ENCODE measurements around the gene ECSIT.
A peak's percentile ranks its signal among the peaks of the same experiment; 100 is the strongest.

DNA sequence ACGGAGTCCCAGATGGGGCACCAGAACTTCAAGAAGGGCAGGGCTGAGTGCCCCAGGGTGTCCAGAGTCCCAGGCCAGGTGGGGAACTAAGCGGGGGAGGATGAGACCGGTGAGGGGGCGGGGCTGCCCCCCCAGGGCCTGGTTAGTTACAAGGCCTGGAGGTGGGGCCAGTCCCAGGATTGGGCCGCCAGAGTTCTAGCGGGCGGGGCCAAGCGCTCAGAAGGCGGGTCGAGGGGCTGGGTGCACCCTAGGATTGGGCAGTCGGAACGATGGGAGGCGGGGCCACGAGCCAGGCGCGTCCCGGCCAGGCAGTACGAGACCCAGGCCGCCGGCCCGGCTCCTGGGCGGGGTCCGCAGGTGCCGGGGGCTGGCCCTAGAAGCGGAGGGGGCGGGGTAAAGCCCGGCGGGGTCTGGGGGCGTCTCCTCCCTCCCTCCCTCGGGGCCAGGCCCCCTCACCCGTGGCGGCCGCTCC, 23.9 kb downstream of the ECSIT start:
- TF ChIP-seq, protein P1, sequence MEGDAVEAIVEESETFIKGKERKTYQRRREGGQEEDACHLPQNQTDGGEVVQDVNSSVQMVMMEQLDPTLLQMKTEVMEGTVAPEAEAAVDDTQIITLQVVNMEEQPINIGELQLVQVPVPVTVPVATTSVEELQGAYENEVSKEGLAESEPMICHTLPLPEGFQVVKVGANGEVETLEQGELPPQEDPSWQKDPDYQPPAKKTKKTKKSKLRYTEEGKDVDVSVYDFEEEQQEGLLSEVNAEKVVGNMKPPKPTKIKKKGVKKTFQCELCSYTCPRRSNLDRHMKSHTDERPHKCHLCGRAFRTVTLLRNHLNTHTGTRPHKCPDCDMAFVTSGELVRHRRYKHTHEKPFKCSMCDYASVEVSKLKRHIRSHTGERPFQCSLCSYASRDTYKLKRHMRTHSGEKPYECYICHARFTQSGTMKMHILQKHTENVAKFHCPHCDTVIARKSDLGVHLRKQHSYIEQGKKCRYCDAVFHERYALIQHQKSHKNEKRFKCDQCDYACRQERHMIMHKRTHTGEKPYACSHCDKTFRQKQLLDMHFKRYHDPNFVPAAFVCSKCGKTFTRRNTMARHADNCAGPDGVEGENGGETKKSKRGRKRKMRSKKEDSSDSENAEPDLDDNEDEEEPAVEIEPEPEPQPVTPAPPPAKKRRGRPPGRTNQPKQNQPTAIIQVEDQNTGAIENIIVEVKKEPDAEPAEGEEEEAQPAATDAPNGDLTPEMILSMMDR (IDR thresholded peaks at IDR 0.05): no peak
- no peak for TF ChIP-seq NR2C2 (CRISPR knock-in tag; IDR thresholded peaks at IDR 0.05)
- TF ChIP-seq, protein P2, sequence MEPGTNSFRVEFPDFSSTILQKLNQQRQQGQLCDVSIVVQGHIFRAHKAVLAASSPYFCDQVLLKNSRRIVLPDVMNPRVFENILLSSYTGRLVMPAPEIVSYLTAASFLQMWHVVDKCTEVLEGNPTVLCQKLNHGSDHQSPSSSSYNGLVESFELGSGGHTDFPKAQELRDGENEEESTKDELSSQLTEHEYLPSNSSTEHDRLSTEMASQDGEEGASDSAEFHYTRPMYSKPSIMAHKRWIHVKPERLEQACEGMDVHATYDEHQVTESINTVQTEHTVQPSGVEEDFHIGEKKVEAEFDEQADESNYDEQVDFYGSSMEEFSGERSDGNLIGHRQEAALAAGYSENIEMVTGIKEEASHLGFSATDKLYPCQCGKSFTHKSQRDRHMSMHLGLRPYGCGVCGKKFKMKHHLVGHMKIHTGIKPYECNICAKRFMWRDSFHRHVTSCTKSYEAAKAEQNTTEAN (CRISPR knock-in tag; IDR thresholded peaks at IDR 0.05): no peak
- TF ChIP-seq, protein P3, sequence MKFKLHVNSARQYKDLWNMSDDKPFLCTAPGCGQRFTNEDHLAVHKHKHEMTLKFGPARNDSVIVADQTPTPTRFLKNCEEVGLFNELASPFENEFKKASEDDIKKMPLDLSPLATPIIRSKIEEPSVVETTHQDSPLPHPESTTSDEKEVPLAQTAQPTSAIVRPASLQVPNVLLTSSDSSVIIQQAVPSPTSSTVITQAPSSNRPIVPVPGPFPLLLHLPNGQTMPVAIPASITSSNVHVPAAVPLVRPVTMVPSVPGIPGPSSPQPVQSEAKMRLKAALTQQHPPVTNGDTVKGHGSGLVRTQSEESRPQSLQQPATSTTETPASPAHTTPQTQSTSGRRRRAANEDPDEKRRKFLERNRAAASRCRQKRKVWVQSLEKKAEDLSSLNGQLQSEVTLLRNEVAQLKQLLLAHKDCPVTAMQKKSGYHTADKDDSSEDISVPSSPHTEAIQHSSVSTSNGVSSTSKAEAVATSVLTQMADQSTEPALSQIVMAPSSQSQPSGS (CRISPR knock-in tag; IDR thresholded peaks at IDR 0.05; ENCODE audit: borderline replicate concordance, low read depth): no peak
- TF ChIP-seq ZNF263 (CRISPR knock-in tag; IDR thresholded peaks at IDR 0.05; ENCODE audit: low read depth): no peak
- no peak for TF ChIP-seq NR3C1 (CRISPR knock-in tag; conservative IDR thresholded peaks at IDR 0.05; ENCODE audit: low read depth)
- TF ChIP-seq, protein P4, sequence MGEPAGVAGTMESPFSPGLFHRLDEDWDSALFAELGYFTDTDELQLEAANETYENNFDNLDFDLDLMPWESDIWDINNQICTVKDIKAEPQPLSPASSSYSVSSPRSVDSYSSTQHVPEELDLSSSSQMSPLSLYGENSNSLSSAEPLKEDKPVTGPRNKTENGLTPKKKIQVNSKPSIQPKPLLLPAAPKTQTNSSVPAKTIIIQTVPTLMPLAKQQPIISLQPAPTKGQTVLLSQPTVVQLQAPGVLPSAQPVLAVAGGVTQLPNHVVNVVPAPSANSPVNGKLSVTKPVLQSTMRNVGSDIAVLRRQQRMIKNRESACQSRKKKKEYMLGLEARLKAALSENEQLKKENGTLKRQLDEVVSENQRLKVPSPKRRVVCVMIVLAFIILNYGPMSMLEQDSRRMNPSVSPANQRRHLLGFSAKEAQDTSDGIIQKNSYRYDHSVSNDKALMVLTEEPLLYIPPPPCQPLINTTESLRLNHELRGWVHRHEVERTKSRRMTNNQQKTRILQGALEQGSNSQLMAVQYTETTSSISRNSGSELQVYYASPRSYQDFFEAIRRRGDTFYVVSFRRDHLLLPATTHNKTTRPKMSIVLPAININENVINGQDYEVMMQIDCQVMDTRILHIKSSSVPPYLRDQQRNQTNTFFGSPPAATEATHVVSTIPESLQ (CRISPR knock-in tag; IDR thresholded peaks at IDR 0.05): no peak
- no peak for TF ChIP-seq CREM (CRISPR knock-in tag; IDR thresholded peaks at IDR 0.05)
- TF ChIP-seq, protein P5, sequence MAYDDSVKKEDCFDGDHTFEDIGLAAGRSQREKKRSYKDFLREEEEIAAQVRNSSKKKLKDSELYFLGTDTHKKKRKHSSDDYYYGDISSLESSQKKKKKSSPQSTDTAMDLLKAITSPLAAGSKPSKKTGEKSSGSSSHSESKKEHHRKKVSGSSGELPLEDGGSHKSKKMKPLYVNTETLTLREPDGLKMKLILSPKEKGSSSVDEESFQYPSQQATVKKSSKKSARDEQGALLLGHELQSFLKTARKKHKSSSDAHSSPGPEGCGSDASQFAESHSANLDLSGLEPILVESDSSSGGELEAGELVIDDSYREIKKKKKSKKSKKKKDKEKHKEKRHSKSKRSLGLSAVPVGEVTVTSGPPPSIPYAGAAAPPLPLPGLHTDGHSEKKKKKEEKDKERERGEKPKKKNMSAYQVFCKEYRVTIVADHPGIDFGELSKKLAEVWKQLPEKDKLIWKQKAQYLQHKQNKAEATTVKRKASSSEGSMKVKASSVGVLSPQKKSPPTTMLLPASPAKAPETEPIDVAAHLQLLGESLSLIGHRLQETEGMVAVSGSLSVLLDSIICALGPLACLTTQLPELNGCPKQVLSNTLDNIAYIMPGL (CRISPR knock-in tag; IDR thresholded peaks at IDR 0.05): no peak
- 0 out of 2 replicates have a peak, but pooled peaks have one; percentile 11 for TF ChIP-seq NFYB (CRISPR knock-in tag; conservative IDR thresholded peaks at IDR 0.05; ENCODE audit: low read depth)
- TF ChIP-seq, protein P6, sequence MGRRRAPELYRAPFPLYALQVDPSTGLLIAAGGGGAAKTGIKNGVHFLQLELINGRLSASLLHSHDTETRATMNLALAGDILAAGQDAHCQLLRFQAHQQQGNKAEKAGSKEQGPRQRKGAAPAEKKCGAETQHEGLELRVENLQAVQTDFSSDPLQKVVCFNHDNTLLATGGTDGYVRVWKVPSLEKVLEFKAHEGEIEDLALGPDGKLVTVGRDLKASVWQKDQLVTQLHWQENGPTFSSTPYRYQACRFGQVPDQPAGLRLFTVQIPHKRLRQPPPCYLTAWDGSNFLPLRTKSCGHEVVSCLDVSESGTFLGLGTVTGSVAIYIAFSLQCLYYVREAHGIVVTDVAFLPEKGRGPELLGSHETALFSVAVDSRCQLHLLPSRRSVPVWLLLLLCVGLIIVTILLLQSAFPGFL (CRISPR knock-in tag; IDR thresholded peaks at IDR 0.05; ENCODE audit: borderline replicate concordance): no peak
- TF ChIP-seq KAT7 (CRISPR knock-in tag; IDR thresholded peaks at IDR 0.05; ENCODE audit: borderline replicate concordance): no peak
- TF ChIP-seq, protein P7, sequence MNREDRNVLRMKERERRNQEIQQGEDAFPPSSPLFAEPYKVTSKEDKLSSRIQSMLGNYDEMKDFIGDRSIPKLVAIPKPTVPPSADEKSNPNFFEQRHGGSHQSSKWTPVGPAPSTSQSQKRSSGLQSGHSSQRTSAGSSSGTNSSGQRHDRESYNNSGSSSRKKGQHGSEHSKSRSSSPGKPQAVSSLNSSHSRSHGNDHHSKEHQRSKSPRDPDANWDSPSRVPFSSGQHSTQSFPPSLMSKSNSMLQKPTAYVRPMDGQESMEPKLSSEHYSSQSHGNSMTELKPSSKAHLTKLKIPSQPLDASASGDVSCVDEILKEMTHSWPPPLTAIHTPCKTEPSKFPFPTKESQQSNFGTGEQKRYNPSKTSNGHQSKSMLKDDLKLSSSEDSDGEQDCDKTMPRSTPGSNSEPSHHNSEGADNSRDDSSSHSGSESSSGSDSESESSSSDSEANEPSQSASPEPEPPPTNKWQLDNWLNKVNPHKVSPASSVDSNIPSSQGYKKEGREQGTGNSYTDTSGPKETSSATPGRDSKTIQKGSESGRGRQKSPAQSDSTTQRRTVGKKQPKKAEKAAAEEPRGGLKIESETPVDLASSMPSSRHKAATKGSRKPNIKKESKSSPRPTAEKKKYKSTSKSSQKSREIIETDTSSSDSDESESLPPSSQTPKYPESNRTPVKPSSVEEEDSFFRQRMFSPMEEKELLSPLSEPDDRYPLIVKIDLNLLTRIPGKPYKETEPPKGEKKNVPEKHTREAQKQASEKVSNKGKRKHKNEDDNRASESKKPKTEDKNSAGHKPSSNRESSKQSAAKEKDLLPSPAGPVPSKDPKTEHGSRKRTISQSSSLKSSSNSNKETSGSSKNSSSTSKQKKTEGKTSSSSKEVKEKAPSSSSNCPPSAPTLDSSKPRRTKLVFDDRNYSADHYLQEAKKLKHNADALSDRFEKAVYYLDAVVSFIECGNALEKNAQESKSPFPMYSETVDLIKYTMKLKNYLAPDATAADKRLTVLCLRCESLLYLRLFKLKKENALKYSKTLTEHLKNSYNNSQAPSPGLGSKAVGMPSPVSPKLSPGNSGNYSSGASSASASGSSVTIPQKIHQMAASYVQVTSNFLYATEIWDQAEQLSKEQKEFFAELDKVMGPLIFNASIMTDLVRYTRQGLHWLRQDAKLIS (CRISPR knock-in tag; IDR thresholded peaks at IDR 0.05; ENCODE audit: borderline replicate concordance): no peak
